ENCODE data around the gene CHD1L. TPM values are rescaled to one million over a fixed set of nuclear protein-coding genes. Genes with fewer than 3 reads are reported as not detected.
A peak's percentile ranks its signal among the peaks of the same experiment; 100 is the strongest.

The CHD1L gene
- polyA plus RNA-seq, 1 donor from 2014 or later, result 29.5 TPM

- Histone ChIP-seq H3K27ac (ENCODE audit: low read length) (no peak overlapping the region), H3K27me3 (ENCODE audit: insufficient read depth, low read depth, low read length) (no peaks in the 10 kb centered on the region), H3K9me3 (ENCODE audit: low read length) (no peaks in the 10 kb centered on the region), H3K9ac (ENCODE audit: low read length) (peak overlapping the region; percentile 83), H3K4me3 (ENCODE audit: low read length) (peak overlapping the region; percentile 95), H3F3A (ENCODE audit: insufficient read depth, low read length, poor library complexity, severe bottlenecking) (no peaks in the 10 kb centered on the region), H3K79me2 (replicated peaks; ENCODE audit: insufficient read depth, low read length) (peaks cover 37% of the 10 kb centered on the region), H4K20me1 (ENCODE audit: insufficient read depth) (no peaks in the 10 kb centered on the region), H2AFZ (ENCODE audit: low read depth, low read length) (no peak overlapping the region), H3K4me2 (ENCODE audit: low read length) (peak overlapping the region; percentile 76), H3K9me2 (ENCODE audit: insufficient read depth, low read length) (no peaks in the 10 kb centered on the region), H3K36me3 (ENCODE audit: insufficient read depth, low read length) (no peaks in the 10 kb centered on the region)
- TF ChIP-seq EZH2 (IDR thresholded peaks at IDR 0.05; ENCODE audit: borderline replicate concordance, insufficient read depth, low read length, poor library complexity, severe bottlenecking) (no peak), MXI1 (conservative IDR thresholded peaks at IDR 0.05; ENCODE audit: poor library complexity, severe bottlenecking) (no peak), POLR2AphosphoS5 (IDR thresholded peaks at IDR 0.05) (no peak), EP300 (conservative IDR thresholded peaks at IDR 0.05; ENCODE audit: poor library complexity, severe bottlenecking) (no peak), CTCF (IDR thresholded peaks at IDR 0.05; ENCODE audit: poor library complexity, severe bottlenecking) (no peak), RAD21 (conservative IDR thresholded peaks at IDR 0.05) (no peak), SMC3 (conservative IDR thresholded peaks at IDR 0.05; ENCODE audit: poor library complexity) (no peak), TAF1 (IDR thresholded peaks at IDR 0.05; ENCODE audit: low read depth) (no peak)
- TF ChIP-seq, protein P1, sequence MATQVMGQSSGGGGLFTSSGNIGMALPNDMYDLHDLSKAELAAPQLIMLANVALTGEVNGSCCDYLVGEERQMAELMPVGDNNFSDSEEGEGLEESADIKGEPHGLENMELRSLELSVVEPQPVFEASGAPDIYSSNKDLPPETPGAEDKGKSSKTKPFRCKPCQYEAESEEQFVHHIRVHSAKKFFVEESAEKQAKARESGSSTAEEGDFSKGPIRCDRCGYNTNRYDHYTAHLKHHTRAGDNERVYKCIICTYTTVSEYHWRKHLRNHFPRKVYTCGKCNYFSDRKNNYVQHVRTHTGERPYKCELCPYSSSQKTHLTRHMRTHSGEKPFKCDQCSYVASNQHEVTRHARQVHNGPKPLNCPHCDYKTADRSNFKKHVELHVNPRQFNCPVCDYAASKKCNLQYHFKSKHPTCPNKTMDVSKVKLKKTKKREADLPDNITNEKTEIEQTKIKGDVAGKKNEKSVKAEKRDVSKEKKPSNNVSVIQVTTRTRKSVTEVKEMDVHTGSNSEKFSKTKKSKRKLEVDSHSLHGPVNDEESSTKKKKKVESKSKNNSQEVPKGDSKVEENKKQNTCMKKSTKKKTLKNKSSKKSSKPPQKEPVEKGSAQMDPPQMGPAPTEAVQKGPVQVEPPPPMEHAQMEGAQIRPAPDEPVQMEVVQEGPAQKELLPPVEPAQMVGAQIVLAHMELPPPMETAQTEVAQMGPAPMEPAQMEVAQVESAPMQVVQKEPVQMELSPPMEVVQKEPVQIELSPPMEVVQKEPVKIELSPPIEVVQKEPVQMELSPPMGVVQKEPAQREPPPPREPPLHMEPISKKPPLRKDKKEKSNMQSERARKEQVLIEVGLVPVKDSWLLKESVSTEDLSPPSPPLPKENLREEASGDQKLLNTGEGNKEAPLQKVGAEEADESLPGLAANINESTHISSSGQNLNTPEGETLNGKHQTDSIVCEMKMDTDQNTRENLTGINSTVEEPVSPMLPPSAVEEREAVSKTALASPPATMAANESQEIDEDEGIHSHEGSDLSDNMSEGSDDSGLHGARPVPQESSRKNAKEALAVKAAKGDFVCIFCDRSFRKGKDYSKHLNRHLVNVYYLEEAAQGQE (IDR thresholded peaks at IDR 0.05; ENCODE audit: borderline replicate concordance), result no peak
Observed at GRCh38 chr1:147243841-147244240, 1.4 kb downstream of the CHD1L start.

GRCh38 chr1:147245129-147245528 lies 2.6 kb downstream of the CHD1L start:
- Histone ChIP-seq H3K4me2 (ENCODE audit: low read length) (no peak overlapping the region), H3K79me2 (replicated peaks; ENCODE audit: insufficient read depth, low read length) (peaks cover 39% of the 10 kb centered on the region), H3F3A (ENCODE audit: insufficient read depth, low read length, poor library complexity, severe bottlenecking) (no peaks in the 10 kb centered on the region), H4K20me1 (ENCODE audit: insufficient read depth) (no peaks in the 10 kb centered on the region), H3K9me2 (ENCODE audit: insufficient read depth, low read length) (no peaks in the 10 kb centered on the region), H2AFZ (ENCODE audit: low read depth, low read length) (no peak overlapping the region), H3K9ac (ENCODE audit: low read length) (no peak overlapping the region), H3K9me3 (ENCODE audit: low read length) (no peaks in the 10 kb centered on the region), H3K27me3 (ENCODE audit: insufficient read depth, low read depth, low read length) (no peaks in the 10 kb centered on the region), H3K4me3 (ENCODE audit: low read length) (peak overlapping the region; percentile 13), H3K36me3 (ENCODE audit: insufficient read depth, low read length) (no peaks in the 10 kb centered on the region), H3K27ac (ENCODE audit: low read length) (no peak overlapping the region)
- TF ChIP-seq CTCF (IDR thresholded peaks at IDR 0.05; ENCODE audit: poor library complexity, severe bottlenecking) (no peak), MXI1 (conservative IDR thresholded peaks at IDR 0.05; ENCODE audit: poor library complexity, severe bottlenecking) (no peak), TAF1 (IDR thresholded peaks at IDR 0.05; ENCODE audit: low read depth) (no peak), EP300 (conservative IDR thresholded peaks at IDR 0.05; ENCODE audit: poor library complexity, severe bottlenecking) (no peak), EZH2 (IDR thresholded peaks at IDR 0.05; ENCODE audit: borderline replicate concordance, insufficient read depth, low read length, poor library complexity, severe bottlenecking) (no peak), SMC3 (conservative IDR thresholded peaks at IDR 0.05; ENCODE audit: poor library complexity) (no peak), POLR2AphosphoS5 (IDR thresholded peaks at IDR 0.05) (no peak), RAD21 (conservative IDR thresholded peaks at IDR 0.05) (no peak)
- TF ChIP-seq, protein P1 (IDR thresholded peaks at IDR 0.05; ENCODE audit: borderline replicate concordance), result no peak
